Measurements from ENCODE around the gene CWC27.

Gene CWC27

DNA sequence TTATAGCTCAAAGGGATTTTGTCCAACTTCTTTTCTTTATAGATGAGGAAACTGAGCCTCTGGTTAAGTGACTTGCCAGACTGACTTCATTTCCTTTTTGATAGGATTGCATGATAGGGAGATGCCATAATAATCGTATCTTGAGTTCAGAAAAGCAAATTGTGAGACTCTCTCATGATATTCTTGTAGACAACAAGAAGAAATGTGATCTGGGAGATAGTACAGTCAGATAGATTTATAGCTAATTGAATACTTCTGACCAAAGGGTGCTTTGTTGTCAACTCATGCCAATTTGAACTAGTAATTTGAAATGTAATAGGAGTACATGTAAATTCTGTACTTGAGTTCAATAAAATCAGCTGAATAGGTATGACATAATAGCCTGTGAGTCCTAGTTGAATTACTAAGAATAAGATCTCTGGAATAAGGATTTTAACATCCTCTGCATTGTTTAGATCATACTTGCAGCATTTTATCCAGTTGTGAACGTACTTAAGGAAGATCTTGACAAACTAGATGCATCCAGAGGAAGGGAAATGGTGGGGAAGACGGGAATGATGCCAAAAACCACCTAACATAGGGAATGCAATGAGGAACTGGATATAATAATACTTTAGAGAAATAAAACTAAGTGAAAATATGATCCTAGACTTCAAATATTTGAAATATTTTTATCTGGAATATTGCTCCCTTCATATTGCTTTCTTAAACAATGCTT lies 25.5 kb downstream of the CWC27 start:
- H3K9me3 ChIP-seq (ENCODE audit: insufficient read depth, low read length, severe bottlenecking) = no peaks in the 10 kb centered on the region
- no peak overlapping the region for H3K4me3 ChIP-seq (ENCODE audit: low read depth in 1 of 2, low read length in 2 of 2)
- no peaks in the 10 kb centered on the region; the same call in 1 of the 2 replicates for H4K20me1 ChIP-seq (ENCODE audit: insufficient read depth, low read length)
- DNase-seq (no peak), ATAC-seq (ENCODE audit: insufficient read depth, low read depth) (no peak)
- TF ChIP-seq EZH2 (IDR thresholded peaks at IDR 0.05; ENCODE audit: borderline replicate concordance, low read depth, low read length, severe bottlenecking) = no peak
- H2AFZ ChIP-seq (ENCODE audit: low read depth, low read length) = no peak overlapping the region
- peaks cover 11% of the 10 kb centered on the region for H3K36me3 ChIP-seq (ENCODE audit: insufficient read depth, low read length)
- no peaks in the 10 kb centered on the region for H3K27me3 ChIP-seq (ENCODE audit: insufficient read depth, low read length, poor library complexity)
- H3K27ac ChIP-seq (ENCODE audit: low read length) = no peak overlapping the region
- H3K4me2 ChIP-seq (ENCODE audit: insufficient read depth, low read length) = no peak overlapping the region
- no peak overlapping the region for H3K9ac ChIP-seq (ENCODE audit: low read depth, low read length)
- H3K79me2 ChIP-seq (ENCODE audit: insufficient read depth, low read length) = no peaks in the 10 kb centered on the region
- H3K4me1 ChIP-seq (ENCODE audit: insufficient read depth, low read length) = no peaks in the 10 kb centered on the region

DNA sequence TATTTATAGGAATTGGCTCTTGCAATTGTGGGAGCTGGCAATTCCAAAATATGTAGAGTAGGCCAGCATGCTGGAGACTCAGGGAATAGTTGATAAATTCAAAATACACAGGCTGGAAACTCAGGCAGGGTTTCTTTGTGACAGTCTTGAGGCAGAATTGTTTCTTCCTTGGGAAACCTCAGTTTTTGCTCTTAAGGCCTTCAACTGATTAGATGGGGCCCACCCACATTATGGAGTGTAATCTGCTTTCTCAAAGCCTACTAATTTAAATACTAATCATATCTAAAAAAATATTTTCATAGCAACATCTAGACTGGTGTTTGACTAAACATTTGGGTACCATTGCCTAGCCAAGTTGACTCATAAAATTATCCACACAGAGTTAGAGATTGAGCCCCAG lies 27.6 kb downstream of the CWC27 start:
- no peaks in the 10 kb centered on the region for H3K4me1 ChIP-seq (ENCODE audit: insufficient read depth, low read length)
- H3K4me3 ChIP-seq (ENCODE audit: low read depth in 1 of 2, low read length in 2 of 2) = no peak overlapping the region
- TF ChIP-seq, protein P1, sequence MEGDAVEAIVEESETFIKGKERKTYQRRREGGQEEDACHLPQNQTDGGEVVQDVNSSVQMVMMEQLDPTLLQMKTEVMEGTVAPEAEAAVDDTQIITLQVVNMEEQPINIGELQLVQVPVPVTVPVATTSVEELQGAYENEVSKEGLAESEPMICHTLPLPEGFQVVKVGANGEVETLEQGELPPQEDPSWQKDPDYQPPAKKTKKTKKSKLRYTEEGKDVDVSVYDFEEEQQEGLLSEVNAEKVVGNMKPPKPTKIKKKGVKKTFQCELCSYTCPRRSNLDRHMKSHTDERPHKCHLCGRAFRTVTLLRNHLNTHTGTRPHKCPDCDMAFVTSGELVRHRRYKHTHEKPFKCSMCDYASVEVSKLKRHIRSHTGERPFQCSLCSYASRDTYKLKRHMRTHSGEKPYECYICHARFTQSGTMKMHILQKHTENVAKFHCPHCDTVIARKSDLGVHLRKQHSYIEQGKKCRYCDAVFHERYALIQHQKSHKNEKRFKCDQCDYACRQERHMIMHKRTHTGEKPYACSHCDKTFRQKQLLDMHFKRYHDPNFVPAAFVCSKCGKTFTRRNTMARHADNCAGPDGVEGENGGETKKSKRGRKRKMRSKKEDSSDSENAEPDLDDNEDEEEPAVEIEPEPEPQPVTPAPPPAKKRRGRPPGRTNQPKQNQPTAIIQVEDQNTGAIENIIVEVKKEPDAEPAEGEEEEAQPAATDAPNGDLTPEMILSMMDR (IDR thresholded peaks at IDR 0.05; ENCODE audit: borderline replicate concordance, extremely low read depth, low read length, poor library complexity, severe bottlenecking) = no peak
- no peak for TF ChIP-seq EZH2 (IDR thresholded peaks at IDR 0.05; ENCODE audit: borderline replicate concordance, low read depth, low read length, severe bottlenecking)
- no peaks in the 10 kb centered on the region for H3K79me2 ChIP-seq (ENCODE audit: insufficient read depth, low read length)
- no peaks in the 10 kb centered on the region for H4K20me1 ChIP-seq (ENCODE audit: insufficient read depth, low read length)
- no peaks in the 10 kb centered on the region for H3K9me3 ChIP-seq (ENCODE audit: insufficient read depth, low read length, severe bottlenecking)
- DNase-seq = no peak
- peaks cover 10% of the 10 kb centered on the region; the same call in 1 of the 2 replicates for H3K36me3 ChIP-seq (ENCODE audit: insufficient read depth, low read length)
- no peaks in the 10 kb centered on the region for H3K27me3 ChIP-seq (ENCODE audit: insufficient read depth, low read length, poor library complexity)
- H3K27ac ChIP-seq (ENCODE audit: low read length) = no peak overlapping the region
- H3K9ac ChIP-seq (ENCODE audit: low read depth, low read length) = no peak overlapping the region
- H2AFZ ChIP-seq (ENCODE audit: low read depth, low read length) = no peak overlapping the region
- ATAC-seq (ENCODE audit: insufficient read depth, low read depth) = no peak
- H3K4me2 ChIP-seq (ENCODE audit: insufficient read depth, low read length) = no peak overlapping the region

DNA sequence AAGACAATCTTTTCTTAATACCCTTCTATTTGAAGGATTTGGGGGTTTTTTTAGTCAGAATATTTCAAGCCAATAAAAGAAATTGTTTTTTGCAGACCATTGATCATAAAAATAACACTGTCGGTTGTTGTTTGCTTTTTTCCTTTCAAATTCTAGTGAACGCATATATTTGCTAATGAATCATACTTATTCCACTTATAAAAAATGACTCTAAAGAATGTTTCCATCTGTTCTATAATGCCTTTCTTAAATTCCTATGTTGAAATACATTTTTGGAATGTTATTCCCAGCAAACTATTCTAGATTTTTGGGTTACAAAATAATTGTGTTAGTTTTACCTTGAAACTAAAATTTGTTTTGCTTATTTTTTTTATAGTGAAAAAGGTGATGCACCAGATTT lies 32.2 kb downstream of the CWC27 start:
- TF ChIP-seq, protein P1 (IDR thresholded peaks at IDR 0.05; ENCODE audit: borderline replicate concordance, extremely low read depth, low read length, poor library complexity, severe bottlenecking) = no peak
- no peak for TF ChIP-seq EZH2 (IDR thresholded peaks at IDR 0.05; ENCODE audit: borderline replicate concordance, low read depth, low read length, severe bottlenecking)
- H2AFZ ChIP-seq (ENCODE audit: low read depth, low read length) = no peak overlapping the region
- no peaks in the 10 kb centered on the region for H3K27me3 ChIP-seq (ENCODE audit: insufficient read depth, low read length, poor library complexity)
- DNase-seq (no peak), ATAC-seq (ENCODE audit: insufficient read depth, low read depth) (no peak)
- no peak overlapping the region for H3K27ac ChIP-seq (ENCODE audit: low read length)
- H3K79me2 ChIP-seq (ENCODE audit: insufficient read depth, low read length) = no peaks in the 10 kb centered on the region
- no peaks in the 10 kb centered on the region for H3K9me3 ChIP-seq (ENCODE audit: insufficient read depth, low read length, severe bottlenecking)
- no peaks in the 10 kb centered on the region for H4K20me1 ChIP-seq (ENCODE audit: insufficient read depth, low read length)
- H3K9ac ChIP-seq (ENCODE audit: low read depth, low read length) = no peak overlapping the region
- no peak overlapping the region for H3K4me2 ChIP-seq (ENCODE audit: insufficient read depth, low read length)
- no peak overlapping the region for H3K4me3 ChIP-seq (ENCODE audit: low read depth in 1 of 2, low read length in 2 of 2)
- H3K4me1 ChIP-seq (ENCODE audit: insufficient read depth, low read length) = no peaks in the 10 kb centered on the region
- H3K36me3 ChIP-seq (ENCODE audit: insufficient read depth, low read length) = peaks cover 27% of the 10 kb centered on the region

DNA sequence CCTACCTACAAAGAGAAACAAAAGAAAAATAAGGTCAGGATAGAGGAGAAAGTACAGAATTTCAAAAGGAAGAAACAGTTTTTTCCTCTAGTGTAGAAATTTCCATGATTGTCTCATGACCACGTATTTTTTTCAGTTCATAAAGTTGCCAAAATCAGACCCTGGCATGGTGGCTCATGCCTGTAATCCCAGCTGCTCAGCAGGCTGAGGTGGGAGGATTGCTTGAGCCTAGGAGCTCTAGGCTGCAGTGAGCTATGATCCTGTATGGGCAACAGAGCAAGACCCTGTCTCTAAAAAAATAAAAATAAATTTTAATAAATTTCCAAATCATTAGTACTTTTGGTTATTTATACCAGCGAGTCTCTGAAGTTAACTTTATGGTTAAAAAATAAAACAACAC lies 37.8 kb downstream of the CWC27 start:
- H3K27me3 ChIP-seq (ENCODE audit: insufficient read depth, low read length, poor library complexity) = no peaks in the 10 kb centered on the region
- no peak overlapping the region for H3K4me3 ChIP-seq (ENCODE audit: low read depth in 1 of 2, low read length in 2 of 2)
- no peak overlapping the region for H2AFZ ChIP-seq (ENCODE audit: low read depth, low read length)
- no peaks in the 10 kb centered on the region for H3K9me3 ChIP-seq (ENCODE audit: insufficient read depth, low read length, severe bottlenecking)
- no peak overlapping the region for H3K4me2 ChIP-seq (ENCODE audit: insufficient read depth, low read length)
- ATAC-seq (ENCODE audit: insufficient read depth, low read depth) (no peak), DNase-seq (no peak)
- H3K36me3 ChIP-seq (ENCODE audit: insufficient read depth, low read length) = peaks cover 44% of the 10 kb centered on the region
- TF ChIP-seq, protein P1 (IDR thresholded peaks at IDR 0.05; ENCODE audit: borderline replicate concordance, extremely low read depth, low read length, poor library complexity, severe bottlenecking) = no peak
- no peak for TF ChIP-seq EZH2 (IDR thresholded peaks at IDR 0.05; ENCODE audit: borderline replicate concordance, low read depth, low read length, severe bottlenecking)
- no peak overlapping the region for H3K27ac ChIP-seq (ENCODE audit: low read length)
- no peaks in the 10 kb centered on the region for H3K4me1 ChIP-seq (ENCODE audit: insufficient read depth, low read length)
- no peaks in the 10 kb centered on the region for H3K79me2 ChIP-seq (ENCODE audit: insufficient read depth, low read length)
- H4K20me1 ChIP-seq (ENCODE audit: insufficient read depth, low read length) = no peaks in the 10 kb centered on the region
- H3K9ac ChIP-seq (ENCODE audit: low read depth, low read length) = no peak overlapping the region

Data from DND-41 (cell line).